ENCODE measurements around the gene WDR19. TPM values are rescaled to one million over a fixed set of nuclear protein-coding genes. Genes with fewer than 3 reads are reported as not detected.
"Not testable (repeated sequence)": the region's sequence is repeated elsewhere in the genome, so short reads cannot be mapped to it uniquely, and the experiment has no call there.

The WDR19 gene
- total RNA-seq: 15.3 and 15.8 TPM in 2 replicates

DNA sequence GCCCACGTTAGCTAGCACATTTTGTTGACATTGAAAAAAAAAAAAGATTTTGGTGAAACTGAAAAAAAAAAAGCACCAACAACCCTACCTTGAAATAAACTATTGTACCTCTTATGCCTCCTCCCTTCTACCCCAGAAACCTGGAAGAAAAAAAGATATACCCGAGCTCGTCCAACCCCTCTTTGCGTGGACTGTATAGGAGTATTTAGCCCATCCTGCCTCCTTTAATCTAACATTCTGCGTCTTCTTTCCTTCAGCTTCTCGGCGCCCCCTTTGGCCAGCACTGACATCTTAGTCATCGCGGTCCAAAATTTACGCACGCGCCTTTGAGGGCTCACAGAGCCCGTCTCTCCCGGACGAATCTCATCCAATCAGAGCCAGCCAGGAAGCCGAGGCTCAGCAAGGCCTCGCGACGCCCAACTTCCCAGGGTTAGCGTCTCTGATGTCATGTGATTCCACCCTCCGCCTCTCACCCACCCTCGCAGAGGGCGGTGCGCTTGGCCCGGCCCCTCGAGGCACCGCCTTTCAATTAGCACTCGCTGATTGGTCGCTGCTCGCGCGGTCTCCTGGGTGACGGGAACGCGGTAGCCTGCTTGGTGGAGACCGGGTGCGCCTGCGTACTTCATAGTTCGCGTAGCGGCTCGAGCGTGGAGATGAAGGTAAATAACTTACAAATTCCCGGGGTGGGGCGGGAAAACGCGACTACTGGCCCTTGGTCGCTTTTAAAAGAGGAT lies at the start of gene WDR19:
WDR19 (plus strand) TSS at position 625 of the 734 bp plus-strand sequence; CDS start at position 654, 29 bp downstream.
- intact Hi-C loops (cut with micrococcal nuclease): loop anchor here (1.0 to 10.0 kb wide), 23 partner anchors 47 to 1581 kb away; partner anchors contain the start of genes KLF3, LIAS, PGM2 and RELL1

DNA sequence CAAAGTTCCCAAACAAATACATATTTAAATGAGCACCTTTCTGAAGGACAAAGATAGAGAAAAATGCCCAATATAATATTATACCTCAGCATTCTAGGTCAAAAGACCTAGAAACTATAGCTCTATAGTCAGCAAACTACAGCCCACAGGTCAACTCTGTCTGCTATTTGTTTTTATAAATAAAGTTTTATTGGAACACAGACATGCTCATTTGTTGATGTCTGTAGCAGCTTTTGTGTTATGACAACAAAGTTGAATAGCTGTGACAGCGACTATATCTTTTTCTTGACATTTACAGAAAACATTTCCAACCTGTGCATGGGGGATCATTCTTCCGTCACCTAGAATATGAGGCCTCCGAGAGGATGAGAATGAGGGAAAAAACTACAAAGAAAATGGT lies 48.7 kb upstream of the WDR19 start:
- intact Hi-C loops (cut with micrococcal nuclease): loop anchor here (2.0 kb wide), 1 partner anchor 147 kb away; no protein-coding TSS in a partner anchor

DNA sequence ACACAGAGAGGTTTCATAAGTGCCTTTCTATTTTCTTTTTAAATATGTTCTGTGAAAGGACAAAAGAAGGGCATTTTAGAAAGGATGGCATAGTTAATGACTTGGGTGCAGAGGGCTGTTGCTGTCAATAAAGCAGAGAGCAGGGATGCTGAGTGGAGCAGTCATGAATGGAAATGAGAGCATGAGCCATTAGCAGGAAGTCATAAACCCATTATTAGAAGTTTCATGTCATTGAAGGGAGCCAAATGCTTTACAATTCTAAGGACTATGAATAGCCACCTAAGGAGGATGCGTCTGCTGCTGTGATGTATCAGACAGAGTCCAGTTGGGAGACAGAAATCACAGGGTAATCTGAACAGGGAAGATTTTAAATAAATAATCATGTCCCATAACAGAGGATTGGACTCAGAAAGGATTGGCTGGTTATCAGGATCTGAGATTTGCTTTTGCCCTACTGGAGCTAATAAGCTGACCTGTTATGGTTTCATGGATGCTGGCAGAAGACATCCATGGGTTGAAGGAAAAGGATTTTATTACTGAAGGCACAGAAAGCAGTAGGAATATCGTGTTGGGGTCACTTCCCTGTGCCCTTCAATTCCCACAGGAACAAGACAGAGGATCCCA lies 47.5 kb upstream of the WDR19 start:
- intact Hi-C loops (cut with micrococcal nuclease): loop anchor here (1.0 to 2.0 kb wide), 9 partner anchors 32 to 375 kb away; partner anchors contain the start of gene WDR19

DNA sequence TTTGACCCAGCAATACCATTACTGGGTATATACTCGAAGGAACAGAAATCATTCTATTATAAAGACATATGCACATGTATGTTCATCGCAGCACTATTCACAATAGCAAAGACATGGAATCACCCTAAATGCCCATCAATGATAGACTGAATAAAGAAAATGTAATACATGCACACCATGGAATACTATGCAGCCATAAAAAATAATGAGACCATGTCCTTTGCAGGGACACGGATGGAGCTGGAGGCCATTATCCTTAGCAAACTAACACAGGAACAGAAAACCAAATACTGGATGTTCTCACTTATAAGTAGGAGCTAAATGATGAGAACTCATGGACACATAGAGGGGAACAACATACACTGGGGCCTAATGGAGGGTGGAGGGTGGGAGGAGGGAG lies 44.1 kb upstream of the WDR19 start:
- intact Hi-C loops (cut with micrococcal nuclease): not testable (repeated sequence)

DNA sequence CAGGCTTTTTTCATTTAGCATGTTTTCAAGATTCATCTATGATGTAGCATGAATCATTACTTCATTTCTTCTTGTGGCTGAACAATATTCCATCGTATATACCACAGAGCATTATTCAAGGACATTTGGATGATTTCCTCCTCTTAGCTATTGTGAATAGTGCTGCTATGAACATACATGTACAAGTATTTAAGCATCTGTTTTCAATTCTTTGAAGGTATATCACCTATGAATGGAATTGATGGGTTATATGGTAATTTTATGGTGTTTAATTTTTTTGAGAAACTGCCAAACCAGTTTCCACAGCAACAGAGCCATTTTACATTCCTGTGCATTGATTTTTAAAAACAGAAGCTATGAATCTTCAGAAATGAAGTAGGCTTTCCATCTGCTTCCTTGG lies 36.1 kb upstream of the WDR19 start:
- intact Hi-C loops (cut with micrococcal nuclease): no loop called here

DNA sequence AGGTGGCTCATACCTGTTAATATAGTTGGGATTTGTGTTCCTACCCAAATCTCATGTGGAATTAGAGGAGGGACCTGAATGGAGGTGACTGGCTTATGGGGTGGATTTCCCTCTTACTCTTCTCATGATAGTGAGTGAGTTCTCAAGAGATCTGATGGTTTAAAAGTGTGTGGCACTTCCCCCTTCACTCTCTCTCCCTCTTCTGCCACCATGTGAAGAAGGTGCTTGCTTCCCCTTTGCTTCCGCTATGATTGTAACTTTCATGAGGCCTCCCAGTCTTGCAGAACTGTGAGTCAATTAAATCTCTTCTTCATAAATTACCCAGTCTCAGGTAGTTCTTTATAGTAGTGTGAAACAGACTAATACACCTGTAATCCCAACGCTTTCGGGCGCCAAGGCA lies 28.3 kb upstream of the WDR19 start:
- intact Hi-C loops (cut with micrococcal nuclease): no loop called here

DNA sequence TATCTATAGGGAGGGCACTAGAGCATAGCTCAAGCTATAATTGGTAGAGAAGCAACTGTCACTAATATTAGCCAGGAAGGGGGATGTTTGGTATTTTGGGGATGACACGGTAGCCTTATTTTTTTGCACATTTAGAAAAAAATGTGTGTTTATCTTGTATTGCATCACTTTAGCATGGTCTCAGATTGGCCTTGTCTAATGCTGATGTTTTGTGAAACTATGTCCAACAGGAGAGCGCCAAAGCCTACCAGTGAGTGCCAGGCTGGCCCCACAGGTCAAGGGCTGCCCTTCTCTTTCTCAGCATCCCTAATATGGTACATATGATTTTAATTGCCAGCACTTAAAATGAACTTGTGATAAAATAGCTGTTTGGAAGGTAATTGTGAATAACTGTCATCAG lies 24.8 kb upstream of the WDR19 start:
- intact Hi-C loops (cut with micrococcal nuclease): no loop called here

DNA sequence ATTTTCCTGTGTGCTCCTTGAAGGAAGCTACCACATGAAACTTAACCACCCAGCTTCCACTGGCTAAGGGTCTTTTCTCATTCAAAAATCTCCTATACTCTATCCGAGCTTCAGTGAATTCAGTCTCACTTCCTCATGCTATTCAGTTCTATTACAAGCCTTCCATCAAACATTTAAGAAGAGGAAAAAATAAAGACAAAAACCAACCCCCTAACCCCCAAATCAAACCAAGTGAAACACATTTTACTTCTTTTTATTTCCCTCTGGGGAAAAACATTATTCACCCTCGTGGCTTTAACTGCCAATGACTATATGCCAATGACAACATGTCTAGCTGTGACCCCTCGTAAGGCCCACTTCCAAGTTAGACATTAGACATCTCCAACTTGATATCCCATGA lies 16.2 kb upstream of the WDR19 start:
- intact Hi-C loops (cut with micrococcal nuclease): no loop called here

DNA sequence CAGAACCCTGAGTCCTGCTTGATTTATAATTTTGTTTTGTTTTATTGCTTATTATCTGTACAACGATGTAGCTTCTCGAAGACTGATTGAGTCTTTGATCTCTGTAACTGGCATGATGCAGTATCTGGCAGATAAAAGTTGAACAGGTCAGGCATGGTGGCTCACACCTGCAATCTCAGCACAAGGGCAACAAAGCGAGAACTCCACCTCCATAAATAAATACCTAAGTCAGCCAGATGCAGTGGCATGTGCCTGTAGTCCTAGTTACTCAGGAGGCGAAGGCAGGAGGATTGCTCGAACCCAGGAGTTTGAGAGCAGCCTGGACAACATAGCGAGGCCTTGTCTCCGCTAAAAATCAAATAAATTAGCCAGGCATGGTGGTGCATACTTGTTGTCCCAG lies 15.7 kb upstream of the WDR19 start:
- intact Hi-C loops (cut with micrococcal nuclease): no loop called here

DNA sequence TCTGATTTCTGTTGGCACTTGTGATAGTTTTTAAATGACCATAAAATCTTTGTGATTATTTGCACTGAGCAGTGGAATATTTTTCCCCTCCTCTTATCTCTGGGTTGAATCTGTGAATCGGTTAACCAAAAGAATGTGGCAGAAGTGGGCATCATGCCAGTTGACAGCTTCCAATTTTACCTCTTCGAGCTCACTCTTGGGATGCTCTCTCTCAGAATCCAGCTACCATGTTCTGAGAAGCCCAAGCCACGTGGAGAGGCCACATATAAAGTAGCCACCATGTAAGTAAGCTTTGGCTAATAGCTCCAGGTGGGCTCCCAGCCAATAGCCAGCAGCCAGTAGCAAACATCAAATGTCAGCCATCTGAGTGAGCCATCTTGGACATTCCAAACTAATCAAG lies 12.9 kb upstream of the WDR19 start:
- intact Hi-C loops (cut with micrococcal nuclease): no loop called here

DNA sequence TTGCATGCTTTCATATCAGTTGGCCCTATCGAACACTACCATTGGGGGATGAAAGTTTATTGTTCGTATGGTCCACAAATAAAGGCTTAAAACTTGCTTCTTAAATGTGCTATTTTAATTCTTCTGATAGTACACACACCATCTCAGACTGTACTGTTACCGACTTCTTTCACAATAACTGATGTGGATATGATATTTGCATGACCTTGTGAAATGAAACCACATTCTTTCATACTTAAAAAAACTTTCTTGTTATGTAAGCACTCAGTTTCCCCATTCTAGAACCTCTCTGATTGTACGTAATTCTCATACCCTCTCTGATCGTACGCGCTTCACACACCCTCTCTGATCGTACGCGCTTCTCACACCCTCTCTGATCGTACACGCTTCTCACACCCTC lies 12.0 kb upstream of the WDR19 start:
- intact Hi-C loops (cut with micrococcal nuclease): no loop called here

DNA sequence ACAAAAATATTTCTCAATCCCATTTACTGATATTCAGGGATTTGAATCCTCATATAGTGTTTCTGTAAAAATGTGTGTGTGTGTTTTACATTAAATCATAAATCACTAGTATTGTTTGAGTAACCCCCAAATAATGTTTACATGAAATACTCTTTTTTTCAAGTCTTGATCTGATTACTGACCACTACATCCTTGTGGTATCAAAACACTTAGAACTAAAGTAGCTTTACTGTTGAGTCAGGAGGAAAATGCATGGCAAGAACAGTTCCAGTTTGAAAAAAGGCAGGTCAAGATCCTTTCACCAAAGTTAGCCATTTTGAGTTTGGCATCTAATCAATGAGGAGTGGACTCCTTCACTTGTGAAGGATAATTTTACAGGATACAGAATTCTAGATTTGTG lies 3.6 kb upstream of the WDR19 start:
- intact Hi-C loops (cut with micrococcal nuclease): no loop called here

DNA sequence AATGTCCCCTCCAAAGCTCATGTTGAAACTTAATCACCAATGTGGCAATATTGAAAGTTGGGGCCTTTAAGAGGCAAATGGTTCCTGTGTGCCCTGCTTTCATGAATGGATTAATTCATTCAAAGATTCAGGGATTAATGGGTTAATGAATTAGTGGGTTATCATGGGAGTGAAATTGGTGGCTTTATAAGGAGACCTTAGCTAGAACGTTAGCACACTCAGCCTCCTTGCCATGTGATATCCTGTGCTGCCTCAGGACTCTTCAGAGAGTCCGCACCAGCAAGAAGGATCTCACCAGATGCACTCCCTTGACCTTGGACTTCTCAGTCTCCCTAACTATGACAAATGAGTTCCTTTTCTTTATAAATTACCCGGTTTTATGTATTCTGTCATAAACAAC lies 2.6 kb upstream of the WDR19 start:
- intact Hi-C loops (cut with micrococcal nuclease): loop anchor here (10.0 kb wide), 2 partner anchors 865 to 1285 kb away; partner anchors contain the start of gene TBC1D1

DNA sequence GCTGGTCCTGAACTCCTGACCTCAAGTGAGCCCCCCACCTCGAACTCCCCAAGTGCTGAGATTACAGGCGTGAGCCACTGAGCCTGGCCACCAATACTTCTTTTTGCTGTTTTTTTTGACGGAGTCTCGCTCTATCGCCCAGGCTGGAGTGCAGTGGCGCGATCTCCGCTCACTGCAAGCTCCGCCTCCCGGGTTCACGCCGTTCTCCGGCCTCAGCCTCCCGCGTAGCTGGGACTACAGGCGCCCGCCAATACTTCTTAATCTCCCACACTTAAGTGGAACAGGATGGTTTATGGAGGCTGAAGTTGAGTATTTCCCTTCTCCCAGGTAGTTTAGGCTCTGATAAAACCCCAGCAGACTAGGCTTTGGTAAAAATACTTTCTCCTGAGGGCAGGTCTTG lies 1.7 kb upstream of the WDR19 start:
- intact Hi-C loops (cut with micrococcal nuclease): loop anchor here (10.0 kb wide), 2 partner anchors 866 to 1286 kb away; partner anchors contain the start of gene TBC1D1

DNA sequence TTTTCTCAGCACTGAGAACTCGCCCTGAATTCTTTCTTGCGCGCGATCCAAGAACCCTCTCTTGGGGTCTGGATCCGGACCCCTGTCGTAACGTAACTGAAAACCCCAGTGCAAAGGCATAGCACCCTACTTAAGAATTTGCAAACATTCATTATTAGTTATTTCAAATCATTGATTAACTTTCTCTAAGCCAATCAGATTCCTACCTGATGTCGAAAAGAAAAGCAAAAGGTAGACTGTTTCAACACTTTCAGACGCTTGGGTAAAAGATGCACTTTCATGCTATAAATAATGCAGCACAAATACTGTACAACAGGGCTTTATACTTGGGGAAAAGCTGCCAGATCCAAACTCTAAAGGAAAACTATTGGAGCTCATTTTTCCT lies 817 bp upstream of the WDR19 start:
- intact Hi-C loops (cut with micrococcal nuclease): loop anchor here (10.0 kb wide), 2 partner anchors 867 to 1287 kb away; partner anchors contain the start of gene TBC1D1

DNA sequence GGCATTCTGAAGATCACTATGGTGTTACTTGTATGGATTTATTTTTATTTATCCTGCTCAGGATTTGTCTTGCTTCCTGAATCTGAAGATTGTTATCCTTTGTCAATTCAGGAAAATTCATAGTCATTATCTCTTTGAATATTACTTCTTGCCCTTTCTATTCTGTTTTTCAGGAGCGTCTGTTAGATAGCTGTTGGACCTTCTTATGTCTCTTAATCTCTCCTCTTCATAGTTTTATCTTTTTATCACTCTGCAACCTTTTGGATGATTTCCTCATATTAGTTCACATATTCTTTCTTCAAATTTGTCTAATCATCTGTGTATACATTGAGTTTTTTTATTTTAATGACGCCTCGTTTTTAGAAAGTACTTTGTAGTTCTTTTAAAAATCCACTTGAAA lies 19.6 kb downstream of the WDR19 start:
- intact Hi-C loops (cut with micrococcal nuclease): no loop called here

DNA sequence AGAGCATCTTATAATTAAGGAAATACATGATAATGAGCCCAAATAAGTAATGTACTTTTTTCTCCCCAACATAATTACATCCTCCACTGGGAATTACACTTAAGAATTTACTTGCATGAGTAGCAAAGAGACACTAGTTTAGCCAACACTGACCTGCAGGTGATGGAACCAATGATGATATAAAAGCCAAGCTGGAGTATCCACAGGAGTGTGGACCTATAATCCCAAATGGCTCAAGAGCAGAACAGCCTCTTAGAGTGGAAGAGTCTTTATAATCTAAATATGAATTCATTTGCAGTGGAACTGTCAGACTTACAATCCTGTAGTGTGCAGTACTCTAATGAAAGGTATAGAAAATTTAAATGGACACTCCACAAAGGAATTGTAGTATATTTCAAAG lies 22.2 kb downstream of the WDR19 start:
- intact Hi-C loops (cut with micrococcal nuclease): no loop called here

DNA sequence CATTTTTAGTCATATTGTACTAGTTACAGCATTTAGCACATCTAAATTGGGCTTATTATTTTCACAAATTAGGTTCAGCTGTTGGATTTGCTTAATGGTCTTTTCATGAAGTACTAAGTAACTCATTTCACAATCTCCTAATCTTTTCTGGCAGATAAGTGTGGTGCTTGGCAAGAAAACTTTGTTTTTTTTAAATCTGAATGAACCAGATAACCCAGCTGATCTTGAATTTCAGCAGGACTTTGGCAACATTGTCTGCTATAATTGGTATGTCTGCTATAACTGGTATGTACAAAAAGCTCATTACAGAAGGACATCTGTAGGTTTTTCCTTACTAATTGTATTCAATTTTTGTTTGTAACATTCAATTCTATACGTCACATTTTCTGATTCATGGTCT lies 22.7 kb downstream of the WDR19 start:
- intact Hi-C loops (cut with micrococcal nuclease): no loop called here

DNA sequence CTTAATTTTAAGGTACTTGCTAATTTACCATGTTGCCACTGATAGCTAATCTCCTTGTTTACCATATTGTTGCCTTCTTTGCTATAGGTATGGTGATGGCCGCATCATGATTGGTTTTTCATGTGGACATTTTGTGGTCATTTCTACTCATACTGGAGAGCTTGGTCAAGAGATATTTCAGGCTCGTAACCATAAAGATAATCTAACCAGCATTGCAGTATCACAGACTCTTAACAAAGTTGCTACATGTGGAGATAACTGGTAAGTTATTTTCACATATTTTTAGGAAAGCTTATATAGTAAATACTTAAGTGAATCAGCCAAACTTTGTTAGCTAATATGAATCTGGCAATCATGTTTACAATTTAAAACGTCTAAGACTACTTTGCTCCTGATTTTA lies 23.1 kb downstream of the WDR19 start:
- intact Hi-C loops (cut with micrococcal nuclease): no loop called here

DNA sequence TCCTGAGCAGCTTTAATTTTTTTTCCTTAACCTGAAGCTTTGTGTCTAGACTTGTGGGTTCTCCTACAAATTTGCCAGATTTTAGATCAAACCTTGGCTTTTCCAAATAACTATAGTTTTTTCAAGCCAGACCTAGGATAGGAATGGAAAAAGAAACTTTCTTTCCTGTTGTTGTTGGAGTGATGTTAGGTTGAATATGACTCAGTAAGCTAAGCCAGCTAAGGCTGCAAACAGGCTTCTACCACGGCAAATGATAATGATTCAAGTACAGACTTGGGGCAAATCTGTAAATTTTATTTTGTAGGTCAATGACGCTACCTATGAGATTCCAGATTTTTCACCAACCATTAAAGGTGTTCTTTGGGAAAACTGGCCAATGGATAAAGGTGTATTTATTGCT lies 45.6 kb downstream of the WDR19 start:
- intact Hi-C loops (cut with micrococcal nuclease): no loop called here

DNA sequence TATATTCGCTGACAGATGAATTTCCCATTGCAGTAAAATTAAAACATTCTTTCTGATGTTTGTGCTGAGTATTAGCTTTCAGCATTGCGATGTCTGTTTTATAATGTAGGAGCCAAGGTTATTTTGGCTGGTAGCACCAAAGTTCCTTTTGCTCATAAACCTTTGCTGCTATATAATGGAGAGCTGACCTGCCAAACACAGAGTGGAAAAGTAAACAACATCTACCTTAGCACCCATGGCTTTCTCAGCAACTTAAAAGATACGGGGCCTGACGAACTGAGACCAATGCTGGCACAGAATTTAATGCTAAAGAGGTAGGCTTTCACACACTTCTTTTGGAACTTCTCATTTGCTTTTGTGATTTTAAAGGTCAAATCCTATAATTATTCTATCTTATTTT lies 46.0 kb downstream of the WDR19 start:
- intact Hi-C loops (cut with micrococcal nuclease): no loop called here

DNA sequence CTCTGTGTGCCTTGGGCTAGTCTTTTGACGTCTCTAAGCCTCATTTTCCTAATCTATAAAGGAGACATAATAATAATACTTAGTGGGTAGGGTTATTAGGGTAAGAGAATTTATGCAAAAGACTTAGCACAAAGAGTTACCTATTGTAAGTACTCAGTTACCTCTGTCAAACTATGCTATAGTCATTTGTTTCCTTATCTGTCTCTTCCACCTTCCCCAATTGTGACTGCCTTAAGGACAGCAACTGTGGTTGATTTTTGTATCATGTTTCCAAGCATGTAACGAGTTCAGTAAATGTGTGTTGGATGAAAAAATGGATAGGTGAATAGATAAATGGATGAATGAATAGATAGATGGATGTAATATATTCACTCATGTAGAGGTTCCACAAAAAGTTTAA lies 48.1 kb downstream of the WDR19 start:
- intact Hi-C loops (cut with micrococcal nuclease): no loop called here

DNA sequence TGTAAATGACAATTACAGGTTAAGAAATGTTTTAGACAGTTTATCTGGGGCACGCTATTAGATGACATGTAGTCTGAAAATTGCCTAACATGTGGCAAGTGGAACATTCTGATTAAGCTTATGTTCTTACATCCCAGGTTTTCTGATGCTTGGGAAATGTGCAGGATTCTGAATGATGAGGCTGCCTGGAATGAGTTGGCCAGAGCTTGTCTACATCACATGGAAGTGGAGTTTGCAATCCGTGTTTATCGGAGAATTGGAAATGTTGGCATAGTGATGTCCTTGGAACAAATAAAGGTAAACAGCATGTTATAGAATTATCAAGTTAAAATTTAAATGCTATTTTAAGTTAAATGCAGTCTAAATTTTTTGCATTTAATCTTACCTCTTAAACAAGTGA lies 49.3 kb downstream of the WDR19 start:
- intact Hi-C loops (cut with micrococcal nuclease): no loop called here

Measured in T-helper 1 cell treated with Interleukin-12 subunit alpha and Interleukin-12 subunit beta and Interleukin-4 antibody, amounts not matched to agents 30 ng/mL and 1 ng/mL, for 36 hours (primary cell).